K562 (cell line): Measurements from ENCODE around the gene BNIP3. TPM values are rescaled to one million over a fixed set of nuclear protein-coding genes. Genes with fewer than 3 reads are reported as not detected.
A peak's percentile ranks its signal among the peaks of the same experiment; 100 is the strongest.
"Not testable (repeated sequence)": the region's sequence is repeated elsewhere in the genome, so short reads cannot be mapped to it uniquely, and the experiment has no call there.

ENCODE experiments used
- ATAC-seq: fragments of 200-7000 bp; cut with Tn5 transposase; 3 replicates; pipeline ENCODE4 v1.9.1; 2020; ENCODE audit warnings: moderate library complexity
- BruUV-seq: library from RNA; stranded (reverse); fragments of 400-500 nt; replicated peaks from 2 replicates; lab custom pipeline; 2021; lab: Mats Ljungman, UMichigan
- CTCF ChIA-PET: fragments of 300-600 bp; formaldehyde crosslinking; extraction: SDS; loops from one replicate; lab custom pipeline; 2021; ENCODE audit warnings: low intra/inter-chr PET ratio; lab: Yijun Ruan, JAX
- POLR2A ChIA-PET: fragments of 300-600, 350-650 bp; sonication (Branson Sonifier 250); formaldehyde crosslinking; extraction: SDS; loops from one replicate; lab custom pipeline; 2021; ENCODE audit warnings: antibody characterized with exemption, inconsistent platforms; lab: Yijun Ruan, JAX
- DNase-seq, 4 experiments: peaks; one replicate each; pipeline versions ENCODE4 v3.0.0 to v3.0.0-alpha.2; 2011 to 2018; ENCODE audit warnings: low spot score in 3 of 4, mixed read lengths in 3 of 4; ENCODE audit errors: extremely low read depth in 1 of 4
- FAIRE-seq: peaks from 2 replicates; lab custom pipeline; 2011; peaks lifted over from hg19 to GRCh38; lab: Jason Lieb, UNC
- H2AFZ ChIP-seq: 2 replicates; pipeline ENCODE4 v1.6.0; 2011; ENCODE audit warnings: low read depth, low read length, control low read depth, inconsistent platforms
- H3K27ac ChIP-seq: fragments of 200-600 bp; 3 replicates; pipeline ENCODE4 v1.8.0; 2011; ENCODE audit warnings: low read depth, mild to moderate bottlenecking, control low read depth, inconsistent platforms, low read length, moderate library complexity, mixed read lengths; ENCODE audit errors: extremely low read depth
- H3K27me3 ChIP-seq, 2 experiments: fragments of 300-600 bp in 1 of 2; 2 replicates in 1 of 2; 3 replicates in 1 of 2; pipeline versions ENCODE4 v1.6.0 to v1.8.0; 2011; ENCODE audit warnings: inconsistent platforms in 2 of 2, low read length in 2 of 2, mild to moderate bottlenecking in 1 of 2, mixed read lengths in 1 of 2, moderate library complexity in 1 of 2; ENCODE audit not compliant: control insufficient read depth in 2 of 2, insufficient read depth in 2 of 2
- H3K36me3 ChIP-seq: fragments of 300-600 bp; 3 replicates; pipeline ENCODE4 v1.8.0; 2011; ENCODE audit warnings: mild to moderate bottlenecking, low read length, inconsistent platforms; ENCODE audit not compliant: control insufficient read depth, insufficient read depth
- H3K4me1 ChIP-seq, 2 experiments: fragments of 200-600 bp in 1 of 2; replicated peaks in 1 of 2; 2 replicates in 1 of 2; 3 replicates in 1 of 2; pipeline versions ENCODE4 v1.5.1 to v1.8.0; 2011; ENCODE audit warnings: inconsistent platforms in 2 of 2, low read length in 2 of 2, mild to moderate bottlenecking in 1 of 2, mixed read lengths in 1 of 2, moderate library complexity in 1 of 2; ENCODE audit not compliant: control insufficient read depth in 2 of 2, insufficient read depth in 2 of 2
- H3K4me2 ChIP-seq: 2 replicates; pipeline ENCODE4 v1.6.1; 2011; ENCODE audit warnings: low read length, control low read depth, inconsistent platforms, mixed read lengths; ENCODE audit not compliant: insufficient read depth
- H3K4me3 ChIP-seq: fragments of 200-600 bp; sonication (generic), shearing (Covaris generic); 2 replicates; pipeline ENCODE4 v1.5.1; 2016; ENCODE audit warnings: control low read depth, inconsistent platforms
- H3K79me2 ChIP-seq: fragments of 200-600 bp; 3 replicates; pipeline ENCODE4 v1.8.0; 2011; ENCODE audit warnings: low read length, inconsistent platforms; ENCODE audit not compliant: control insufficient read depth, insufficient read depth
- H3K9ac ChIP-seq, 2 experiments: 2 replicates each; pipeline versions ENCODE4 v1.6.0 to v1.6.1; 2011; ENCODE audit warnings: low read depth in 2 of 2, low read length in 2 of 2, control low read depth in 1 of 2, inconsistent platforms in 1 of 2, mild to moderate bottlenecking in 1 of 2, mixed read lengths in 1 of 2; ENCODE audit not compliant: insufficient read depth in 1 of 2
- H3K9me1 ChIP-seq: one replicate; pipeline ENCODE4 v1.6.0; 2011; ENCODE audit warnings: inconsistent platforms, mild to moderate bottlenecking, low read length, moderate library complexity; ENCODE audit not compliant: control insufficient read depth, insufficient read depth
- H3K9me3 ChIP-seq: replicated peaks from 2 replicates; pipeline ENCODE4 v1.5.1; 2011; ENCODE audit warnings: low read depth, low read length, inconsistent platforms; ENCODE audit not compliant: control insufficient read depth, insufficient read depth
- H4K20me1 ChIP-seq: replicated peaks from 2 replicates; pipeline ENCODE4 v1.6.1; 2011; ENCODE audit warnings: low read length, inconsistent platforms, mixed read lengths; ENCODE audit not compliant: control insufficient read depth, insufficient read depth
- AFF1 ChIP-seq, 2 experiments: fragments of 450-650 bp; IDR thresholded peaks; 2 replicates each; pipeline ENCODE4 v1.6.1; 2018; ENCODE audit warnings: mild to moderate bottlenecking in 2 of 2, low read depth in 1 of 2; ENCODE audit not compliant: partially characterized antibody in 2 of 2
- WGBS: fragments of 100-300 bp; shearing (Covaris generic); methylation state at CpG from one replicate; pipeline ENCODE4 v1.1.6; 2016; ENCODE audit warnings: low coverage, mixed read lengths; ENCODE audit not compliant: insufficient coverage; ENCODE audit errors: missing lambda C conversion rate; 5-methylcytosine and 5-hydroxymethylcytosine counted together
- in situ Hi-C: fragments of 300-500 bp; cut with MboI; formaldehyde crosslinking; loops from 4 replicates; pipeline ENCODE4 v1.15.0; 2018; ENCODE audit warnings: inconsistent platforms, mixed read lengths
- intact Hi-C: fragments of 100-400 bp; cut with micrococcal nuclease; formaldehyde crosslinking; loops from 2 replicates; pipeline ENCODE4 v1.14.2; 2022
- polyA plus RNA-seq, 8 experiments: library from polyadenylated mRNA; depleted of rRNA in 4 of 8; stranded (reverse) in 5 of 8; unstranded in 3 of 8; fragments of >200 nt; fragmentation: Nextera tagmentation in 2 of 8; fragmentation: Illumina TruSeq in 1 of 8; extraction: Ambion mirVana in 2 of 8; extraction: Trizol in 1 of 8; gene quantifications; 2 replicates each; pipeline versions ENCODE4 v1.2.1 to v1.2.3, GENCODE V29; 2011 to 2014; ENCODE audit warnings: inconsistent platforms in 1 of 8, missing spikeins in 1 of 8
- total RNA-seq, 7 experiments: library from RNA; depleted of rRNA in 6 of 7; stranded (reverse); fragments of >200 nt in 6 of 7; fragmentation: Illumina TruSeq in 2 of 7; extraction: Trizol in 2 of 7; gene quantifications; 2 replicates each; pipeline versions ENCODE4 v1.2.1 to v1.2.3, GENCODE V29; 2011 to 2021; ENCODE audit warnings: low replicate concordance in 1 of 7

Gene BNIP3
- total and polyA plus RNA-seq, 9 of the 15 experiments (the other 6 are each of a cell fraction or from before 2014, with no cell fraction given) = 9.2 to 119 (median 42.2) TPM

GRCh38 chr10:131987301-131987700 lies 5.6 kb upstream of the BNIP3 start:
- intact Hi-C loops = loop anchor here (10.0 kb wide), 1 partner anchor 82 kb away; the partner anchor contains the start of gene PPP2R2D
- H3K4me1 ChIP-seq, ATAC-seq, POLR2A ChIA-PET, CTCF ChIA-PET, H3K27ac ChIP-seq, FAIRE-seq, H3K27me3 ChIP-seq, H3K4me3 ChIP-seq, H3K36me3 ChIP-seq, H3K9ac ChIP-seq, DNase-seq, H4K20me1 ChIP-seq, H3K4me2 ChIP-seq, H2AFZ ChIP-seq, H3K79me2 ChIP-seq, in situ Hi-C loops, H3K9me1 ChIP-seq, H3K9me3 ChIP-seq, BruUV-seq: not testable (repeated sequence)
- peak in 1 of 2 experiments; percentile 91 for TF ChIP-seq AFF1 (IDR thresholded peaks at IDR 0.05; ENCODE audit: low read depth in 1 of 2, partially characterized antibody in 2 of 2)
- WGBS = 76% methylated on average over 4 of the region's 5 CpGs

- H4K20me1 ChIP-seq, H3K79me2 ChIP-seq, CTCF ChIA-PET, H2AFZ ChIP-seq, DNase-seq, H3K9ac ChIP-seq, FAIRE-seq, H3K4me3 ChIP-seq, H3K4me2 ChIP-seq, H3K9me1 ChIP-seq, ATAC-seq, H3K27ac ChIP-seq, BruUV-seq, POLR2A ChIA-PET, H3K27me3 ChIP-seq, H3K36me3 ChIP-seq, H3K9me3 ChIP-seq, in situ Hi-C loops: not testable (repeated sequence)
- 72% methylated on average over 7 of the region's 7 CpGs for WGBS
- intact Hi-C loops = loop anchor here (10.0 kb wide), 1 partner anchor 82 kb away; the partner anchor contains the start of gene PPP2R2D
- peaks cover 4 to 11% of the 10 kb centered on the region in 2 experiments; a peak in 4 of 5 replicates for H3K4me1 ChIP-seq
These were observed 5.1 kb upstream of the BNIP3 start for GRCh38 chr10:131986851-131987250.
